Activated CD8-positive, alpha-beta T cell treated with anti-CD3 and anti-CD28 coated beads for 36 hours (primary cell): ENCODE results near the gene SHISA8. TPM values are rescaled to one million over a fixed set of nuclear protein-coding genes. Genes with fewer than 3 reads are reported as not detected.
"Not testable (repeated sequence)": the region's sequence is repeated elsewhere in the genome, so short reads cannot be mapped to it uniquely, and the experiment has no call there.

Source experiments
- ATAC-seq: fragments of 200-7000 bp; cut with Tn5 transposase; one replicate; pipeline ENCODE4 v1.10.0; 2021; ENCODE audit warnings: mild to moderate bottlenecking, moderate library complexity
- CTCF ChIA-PET: fragments of 350-600 bp; sonication (Branson Sonifier 250); formaldehyde crosslinking; loops from one replicate; lab custom pipeline; 2021; ENCODE audit warnings: antibody characterized with exemption; lab: Charles Lee
- POLR2A ChIA-PET: fragments of 350-600 bp; sonication (Branson Sonifier 250); formaldehyde crosslinking; loops from one replicate; lab custom pipeline; 2021; ENCODE audit warnings: antibody characterized with exemption; lab: Charles Lee
- DNase-seq: peaks from one replicate; pipeline ENCODE4 v3.0.0-alpha.2; 2020
- H3K27ac Mint-ChIP-seq: one replicate; pipeline ENCODE4 v1.8.0; 2021; ENCODE audit warnings: mild to moderate bottlenecking, mixed read lengths
- H3K27me3 Mint-ChIP-seq: one replicate; pipeline ENCODE4 v1.8.0; 2021; ENCODE audit warnings: mixed read lengths
- H3K36me3 Mint-ChIP-seq: one replicate; pipeline ENCODE4 v1.8.0; 2021; ENCODE audit warnings: low read depth, mixed read lengths
- H3K4me1 Mint-ChIP-seq: one replicate; pipeline ENCODE4 v1.8.0; 2021; ENCODE audit warnings: low read depth, mixed read lengths
- H3K4me3 Mint-ChIP-seq: one replicate; pipeline ENCODE4 v1.8.0; 2021; ENCODE audit warnings: mild to moderate bottlenecking, moderate library complexity, mixed read lengths
- H3K9me3 Mint-ChIP-seq: one replicate; pipeline ENCODE4 v1.8.0; 2021; ENCODE audit warnings: mixed read lengths
- intact Hi-C: fragments of 100-400 bp; cut with micrococcal nuclease; formaldehyde crosslinking; loops from one replicate; pipeline ENCODE4 v1.10.0; 2022
- total RNA-seq, 2 experiments: library from RNA; stranded (reverse); gene quantifications; one replicate each; pipeline ENCODE4 v1.2.3, GENCODE V29; 2021
- TF ChIP-seq, protein P1 (sequence below): fragments of 200-600 bp; IDR thresholded peaks from one replicate; pipeline ENCODE4 v1.8.0; 2022; ENCODE audit warnings: antibody characterized with exemption, mild to moderate bottlenecking

SHISA8 gene
- total RNA-seq, 2 experiments from 2014 or later = 2.3 to 2.7 TPM

DNA sequence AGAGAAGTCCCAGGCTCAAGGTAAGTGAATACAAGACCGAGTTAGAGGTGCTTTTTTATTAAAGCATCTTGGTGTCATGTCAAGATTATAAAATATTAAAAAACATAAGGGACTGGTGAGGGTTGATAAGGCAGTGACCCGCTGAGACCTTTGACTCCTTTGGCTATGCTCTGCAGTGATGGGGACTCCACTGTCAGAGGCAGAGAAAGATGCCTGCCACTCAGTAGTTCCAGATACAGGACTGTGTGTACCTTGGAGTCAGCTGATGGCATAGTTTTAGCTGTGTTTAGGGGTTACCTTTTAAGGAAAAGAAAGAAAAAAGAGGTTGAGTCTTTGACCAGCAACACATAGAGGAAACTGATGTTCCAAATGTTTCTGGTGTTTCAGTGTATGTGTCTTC lies 40.8 kb downstream of the SHISA8 start:
- intact Hi-C loops = loop anchor here (5.0 kb wide), 1 partner anchor 42 kb away; the partner anchor contains the start of gene SREBF2
- CTCF ChIA-PET = interaction anchor here (1.1 to 1.5 kb wide), 3 partner anchors 10 to 51 kb away, joined by 3 read pairs; no protein-coding TSS in a partner anchor
- peak overlapping the region; percentile 70 for H3K27ac Mint-ChIP-seq
- H3K4me1 Mint-ChIP-seq = peaks cover 52% of the 10 kb centered on the region
- POLR2A ChIA-PET = interaction anchor here (1.0 to 3.8 kb wide), 7 partner anchors 11 to 66 kb away, joined by 3 to 26 read pairs (median 6); partner anchors contain the start of gene SREBF2
- TF ChIP-seq, protein P1, sequence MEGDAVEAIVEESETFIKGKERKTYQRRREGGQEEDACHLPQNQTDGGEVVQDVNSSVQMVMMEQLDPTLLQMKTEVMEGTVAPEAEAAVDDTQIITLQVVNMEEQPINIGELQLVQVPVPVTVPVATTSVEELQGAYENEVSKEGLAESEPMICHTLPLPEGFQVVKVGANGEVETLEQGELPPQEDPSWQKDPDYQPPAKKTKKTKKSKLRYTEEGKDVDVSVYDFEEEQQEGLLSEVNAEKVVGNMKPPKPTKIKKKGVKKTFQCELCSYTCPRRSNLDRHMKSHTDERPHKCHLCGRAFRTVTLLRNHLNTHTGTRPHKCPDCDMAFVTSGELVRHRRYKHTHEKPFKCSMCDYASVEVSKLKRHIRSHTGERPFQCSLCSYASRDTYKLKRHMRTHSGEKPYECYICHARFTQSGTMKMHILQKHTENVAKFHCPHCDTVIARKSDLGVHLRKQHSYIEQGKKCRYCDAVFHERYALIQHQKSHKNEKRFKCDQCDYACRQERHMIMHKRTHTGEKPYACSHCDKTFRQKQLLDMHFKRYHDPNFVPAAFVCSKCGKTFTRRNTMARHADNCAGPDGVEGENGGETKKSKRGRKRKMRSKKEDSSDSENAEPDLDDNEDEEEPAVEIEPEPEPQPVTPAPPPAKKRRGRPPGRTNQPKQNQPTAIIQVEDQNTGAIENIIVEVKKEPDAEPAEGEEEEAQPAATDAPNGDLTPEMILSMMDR = no peak
- ATAC-seq (no peak), DNase-seq (no peak)
- no peaks in the 10 kb centered on the region for H3K9me3 Mint-ChIP-seq
- H3K36me3 Mint-ChIP-seq = peaks cover 75% of the 10 kb centered on the region
- H3K27me3 Mint-ChIP-seq = no peaks in the 10 kb centered on the region
- no peak overlapping the region for H3K4me3 Mint-ChIP-seq

DNA sequence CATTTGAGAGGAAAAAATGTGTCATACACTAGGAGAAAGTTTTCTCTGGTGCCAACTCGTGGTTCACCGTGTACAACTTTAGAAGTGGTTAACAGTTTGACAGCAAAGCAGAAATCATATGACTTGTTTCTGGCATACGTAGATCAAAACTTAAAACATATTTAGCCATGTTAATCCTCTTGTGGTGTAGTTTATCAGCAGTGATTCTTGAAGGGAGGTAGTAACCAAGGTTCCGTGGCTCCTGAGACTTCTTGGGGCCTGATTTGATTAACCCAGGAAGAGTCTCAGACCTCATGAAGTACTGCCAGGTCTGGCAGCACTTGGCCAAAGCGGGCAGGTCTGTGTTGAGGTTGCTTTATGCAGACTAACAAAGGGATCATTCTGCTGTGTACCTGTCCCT lies 41.5 kb downstream of the SHISA8 start:
- Mint-ChIP-seq H3K27me3 (no peaks in the 10 kb centered on the region), H3K36me3 (peaks cover 75% of the 10 kb centered on the region), H3K9me3 (no peaks in the 10 kb centered on the region), H3K27ac (peak overlapping the region; percentile 70), H3K4me3 (peak overlapping the region; percentile 0), H3K4me1 (peaks cover 52% of the 10 kb centered on the region)
- ATAC-seq = peak; percentile 85
- ChIA-PET POLR2A (interaction anchor here (0.6 to 3.8 kb wide), 9 partner anchors 11 to 74 kb away, joined by 3 to 44 read pairs (median 6); partner anchors contain the start of gene CCDC134), CTCF (interaction anchor here (1.4 to 3.4 kb wide), 2 partner anchors 10 to 16 kb away, joined by 11 to 18 read pairs; no protein-coding TSS in a partner anchor)
- peak; percentile 67 for DNase-seq
- TF ChIP-seq, protein P1 = no peak
- intact Hi-C loops = loop anchor here (1.0 to 5.0 kb wide), 3 partner anchors 10 to 41 kb away; partner anchors contain the start of gene SREBF2

DNA sequence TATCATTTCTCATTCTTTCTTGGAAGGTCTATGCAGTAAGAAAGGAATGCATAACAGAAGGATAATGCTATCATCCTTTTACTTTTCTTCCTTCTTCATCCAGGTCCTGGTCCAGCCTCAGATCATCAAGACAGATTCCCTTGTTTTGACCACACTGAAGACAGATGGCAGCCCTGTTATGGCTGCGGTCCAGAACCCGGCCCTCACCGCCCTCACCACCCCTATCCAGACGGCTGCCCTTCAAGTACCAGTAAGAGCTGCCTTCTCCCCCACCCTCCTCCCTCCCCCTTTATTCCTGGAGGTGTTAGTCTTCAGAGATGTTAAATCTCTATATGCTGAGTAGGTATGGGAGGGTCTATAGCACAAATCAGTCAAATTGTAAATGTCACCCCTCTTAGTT lies 44.1 kb downstream of the SHISA8 start:
- ChIA-PET CTCF (interaction anchor here (1.5 to 3.4 kb wide), 2 partner anchors 8 to 13 kb away, joined by 7 to 18 read pairs; no protein-coding TSS in a partner anchor), POLR2A (interaction anchor here (1.0 to 3.8 kb wide), 4 partner anchors 8 to 32 kb away, joined by 3 to 44 read pairs (median 14); no protein-coding TSS in a partner anchor)
- H3K36me3 Mint-ChIP-seq = peaks cover 69% of the 10 kb centered on the region
- no peaks in the 10 kb centered on the region for H3K27me3 Mint-ChIP-seq
- no peak for ATAC-seq
- H3K4me1 Mint-ChIP-seq = peaks cover 48% of the 10 kb centered on the region
- no peak for DNase-seq
- no peak overlapping the region for H3K27ac Mint-ChIP-seq
- no peak overlapping the region for H3K4me3 Mint-ChIP-seq
- intact Hi-C loops = loop anchor here (5.0 kb wide), 1 partner anchor 38 kb away; the partner anchor contains the start of gene SREBF2
- H3K9me3 Mint-ChIP-seq = no peaks in the 10 kb centered on the region
- TF ChIP-seq, protein P1 = no peak

DNA sequence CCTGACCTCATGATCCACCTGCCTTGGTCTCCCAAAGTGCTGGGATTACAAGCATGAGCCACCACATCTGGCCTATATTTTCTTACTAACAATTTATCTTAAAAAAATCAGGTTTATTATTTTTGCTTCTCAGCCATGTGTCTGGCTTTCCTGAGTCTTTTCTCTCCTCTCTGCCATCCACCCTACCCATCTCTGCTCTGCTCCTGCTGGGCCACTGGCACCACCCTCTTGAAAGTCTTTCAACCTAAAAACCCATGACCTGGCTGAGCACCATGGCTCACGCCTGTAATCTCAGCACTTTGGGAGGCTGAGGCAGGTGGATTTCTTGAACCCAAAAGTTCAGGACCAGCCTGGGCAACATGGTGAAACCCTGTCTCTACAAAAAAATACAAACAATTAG lies 44.8 kb downstream of the SHISA8 start:
- H3K27me3 Mint-ChIP-seq, DNase-seq, ATAC-seq, H3K4me3 Mint-ChIP-seq, H3K27ac Mint-ChIP-seq, H3K9me3 Mint-ChIP-seq, POLR2A ChIA-PET: not testable (repeated sequence)
- CTCF ChIA-PET = interaction anchor here (3.4 kb wide), 1 partner anchor 7 kb away, joined by 18 read pairs; no protein-coding TSS in a partner anchor
- intact Hi-C loops = loop anchor here (5.0 kb wide), 1 partner anchor 38 kb away; the partner anchor contains the start of gene SREBF2
- H3K36me3 Mint-ChIP-seq = peaks cover 65% of the 10 kb centered on the region
- peaks cover 48% of the 10 kb centered on the region for H3K4me1 Mint-ChIP-seq

DNA sequence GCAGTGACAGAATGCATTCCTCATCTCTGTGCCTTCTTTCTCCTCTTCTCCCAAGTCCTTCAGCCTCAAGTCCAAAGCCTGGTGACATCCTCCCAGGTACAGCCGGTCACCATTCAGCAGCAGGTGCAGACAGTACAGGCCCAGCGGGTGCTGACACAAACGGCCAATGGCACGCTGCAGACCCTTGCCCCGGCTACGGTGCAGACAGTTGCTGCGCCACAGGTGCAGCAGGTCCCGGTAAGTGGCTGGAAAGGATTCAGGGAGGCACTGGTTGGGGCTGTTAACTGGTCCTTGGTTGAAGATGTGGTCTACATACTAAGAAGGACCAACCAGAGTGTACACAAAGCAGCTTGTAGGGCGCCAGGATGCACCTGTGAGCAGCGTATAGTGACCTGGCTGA lies 46.3 kb downstream of the SHISA8 start:
- H3K36me3 Mint-ChIP-seq = peaks cover 56% of the 10 kb centered on the region
- H3K9me3 Mint-ChIP-seq = no peaks in the 10 kb centered on the region
- no peak overlapping the region for H3K4me3 Mint-ChIP-seq
- no peak overlapping the region for H3K27ac Mint-ChIP-seq
- ATAC-seq (no peak), DNase-seq (no peak)
- TF ChIP-seq, protein P1 = no peak
- CTCF ChIA-PET = no interaction called here
- peaks cover 41% of the 10 kb centered on the region for H3K4me1 Mint-ChIP-seq
- POLR2A ChIA-PET = interaction anchor here (1.0 to 1.5 kb wide), 2 partner anchors 11 to 58 kb away, joined by 3 to 5 read pairs; partner anchors contain the start of gene TNFRSF13C
- intact Hi-C loops = no loop called here
- H3K27me3 Mint-ChIP-seq = no peaks in the 10 kb centered on the region
